CD4-positive, alpha-beta T cell treated with Interleukin-21 for 1 hour (primary cell): ENCODE data around the gene SLC25A34.

ENCODE experiments used
- DNase-seq: peaks from one replicate; pipeline ENCODE4 v3.0.0-alpha.2; 2020

Gene SLC25A34

DNA sequence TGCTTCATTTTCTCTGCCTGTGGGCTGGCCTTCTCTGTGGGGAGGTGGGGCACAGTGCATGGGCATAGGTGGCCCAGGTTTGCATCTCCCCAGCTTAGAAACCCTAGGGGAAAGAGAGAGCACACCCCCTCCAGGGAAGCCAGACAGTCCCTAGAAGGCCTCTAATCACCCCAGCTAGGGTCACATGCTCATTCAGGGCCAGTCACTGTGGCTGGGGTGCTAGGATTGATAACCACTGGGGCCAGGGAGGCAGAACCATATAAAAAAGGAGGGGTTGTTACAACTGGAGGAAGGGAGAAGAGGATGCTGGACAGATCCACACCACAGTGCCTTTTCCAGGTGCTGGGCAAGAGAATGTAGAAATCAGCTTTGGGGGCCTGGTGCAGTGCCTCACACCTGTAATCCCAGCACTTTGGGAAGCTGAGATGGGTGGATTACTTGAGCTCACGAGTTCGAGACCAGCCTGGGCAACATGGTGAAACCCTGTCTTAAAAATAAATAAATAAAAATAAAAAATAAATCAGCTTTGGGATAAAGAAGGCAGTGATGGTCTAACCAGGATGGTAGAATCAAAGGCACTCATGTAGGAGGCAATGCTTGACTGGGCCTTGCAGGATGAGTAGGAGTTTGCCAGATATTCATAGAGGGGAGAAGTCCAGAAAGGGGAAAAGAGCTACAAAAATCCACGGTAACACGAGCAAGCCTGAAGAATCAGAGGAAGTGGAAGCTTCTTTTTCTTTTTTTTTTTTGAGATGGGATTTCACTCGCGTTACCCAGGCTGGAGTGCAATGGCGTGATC is 42.0 kb downstream of the SLC25A34 start:
- DNase-seq, result no peak

DNA sequence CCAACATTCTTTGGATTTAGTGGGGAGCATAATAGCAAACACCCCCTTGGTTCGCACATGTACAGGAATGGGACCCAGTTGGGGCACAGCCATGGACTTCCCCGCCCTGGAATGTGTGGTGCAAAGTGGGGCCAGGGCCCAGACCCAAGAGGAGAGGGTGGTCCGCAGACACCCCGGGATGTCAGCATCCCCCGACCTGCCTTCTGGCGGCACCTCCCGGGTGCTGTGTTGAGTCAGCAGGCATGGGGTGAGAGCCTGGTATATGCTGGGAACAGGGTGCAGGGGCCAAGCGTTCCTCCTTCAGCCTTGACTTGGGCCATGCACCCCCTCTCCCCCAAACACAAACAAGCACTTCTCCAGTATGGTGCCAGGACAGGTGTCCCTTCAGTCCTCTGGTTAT is 49.6 kb downstream of the SLC25A34 start:
- DNase-seq, result no peak

DNA sequence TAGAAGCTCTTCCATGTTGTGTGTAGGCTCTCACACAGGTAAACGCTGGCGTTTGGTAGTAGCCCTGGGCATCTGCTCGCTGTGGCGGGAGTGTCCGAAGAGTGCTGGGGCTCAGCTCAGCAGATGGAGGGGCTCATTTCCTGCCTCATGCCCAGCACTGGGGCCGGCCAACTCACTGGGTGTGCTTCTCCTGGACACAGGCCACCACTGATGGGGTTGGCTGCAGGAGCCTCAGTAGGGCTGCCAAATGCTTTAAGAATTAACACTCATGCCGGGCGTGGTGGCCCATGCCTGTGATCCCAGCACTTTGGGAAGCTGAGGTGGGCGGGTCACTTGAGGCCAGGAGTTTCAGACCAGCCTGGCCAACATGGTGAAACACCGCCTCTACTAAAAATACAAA is 50.5 kb downstream of the SLC25A34 start:
- DNase-seq, result no peak

DNA sequence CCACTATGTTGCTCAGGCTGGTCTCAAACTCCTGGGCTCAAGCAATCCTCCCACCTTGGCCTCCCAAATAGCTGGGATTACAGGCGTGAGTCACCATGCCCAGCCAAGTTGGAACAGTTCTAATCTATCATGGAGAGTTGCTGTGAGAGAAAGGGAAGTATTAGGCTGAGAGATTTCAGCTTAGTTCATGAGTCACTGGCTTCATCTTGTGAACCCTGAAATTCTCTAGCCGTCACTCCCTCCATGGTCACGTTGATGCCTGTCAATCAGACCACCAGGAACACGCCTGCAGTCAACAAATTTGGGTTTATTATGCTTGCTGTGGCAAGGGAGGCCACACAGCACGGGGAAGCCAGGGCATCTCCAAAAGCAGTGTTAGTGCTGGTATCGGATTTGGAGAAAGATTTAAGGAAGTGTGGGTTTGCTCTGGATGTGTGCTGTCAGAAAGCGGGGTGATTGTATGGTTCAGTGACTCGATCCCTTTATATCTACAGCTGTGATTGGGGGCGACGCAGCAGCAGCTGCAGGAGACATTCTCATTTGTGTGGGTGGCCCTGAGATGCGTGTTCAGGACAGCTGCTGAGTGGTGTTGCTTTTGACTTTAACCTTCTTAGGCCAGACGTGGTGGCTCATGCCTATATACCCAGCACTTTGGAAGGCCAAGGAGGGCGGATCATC is 52.7 kb downstream of the SLC25A34 start:
- DNase-seq, result no peak
